ENCODE measurements around the gene PIP4K2A.

- TF ChIP-seq, protein P1, sequence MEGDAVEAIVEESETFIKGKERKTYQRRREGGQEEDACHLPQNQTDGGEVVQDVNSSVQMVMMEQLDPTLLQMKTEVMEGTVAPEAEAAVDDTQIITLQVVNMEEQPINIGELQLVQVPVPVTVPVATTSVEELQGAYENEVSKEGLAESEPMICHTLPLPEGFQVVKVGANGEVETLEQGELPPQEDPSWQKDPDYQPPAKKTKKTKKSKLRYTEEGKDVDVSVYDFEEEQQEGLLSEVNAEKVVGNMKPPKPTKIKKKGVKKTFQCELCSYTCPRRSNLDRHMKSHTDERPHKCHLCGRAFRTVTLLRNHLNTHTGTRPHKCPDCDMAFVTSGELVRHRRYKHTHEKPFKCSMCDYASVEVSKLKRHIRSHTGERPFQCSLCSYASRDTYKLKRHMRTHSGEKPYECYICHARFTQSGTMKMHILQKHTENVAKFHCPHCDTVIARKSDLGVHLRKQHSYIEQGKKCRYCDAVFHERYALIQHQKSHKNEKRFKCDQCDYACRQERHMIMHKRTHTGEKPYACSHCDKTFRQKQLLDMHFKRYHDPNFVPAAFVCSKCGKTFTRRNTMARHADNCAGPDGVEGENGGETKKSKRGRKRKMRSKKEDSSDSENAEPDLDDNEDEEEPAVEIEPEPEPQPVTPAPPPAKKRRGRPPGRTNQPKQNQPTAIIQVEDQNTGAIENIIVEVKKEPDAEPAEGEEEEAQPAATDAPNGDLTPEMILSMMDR (IDR thresholded peaks at IDR 0.05), result no peak
- no peak for TF ChIP-seq POLR2A (IDR thresholded peaks at IDR 0.05)
Observed at GRCh38 chr10:22554461-22555182, 159.8 kb downstream of the PIP4K2A start.
